ENCODE data around the gene AP1M2.

DNA sequence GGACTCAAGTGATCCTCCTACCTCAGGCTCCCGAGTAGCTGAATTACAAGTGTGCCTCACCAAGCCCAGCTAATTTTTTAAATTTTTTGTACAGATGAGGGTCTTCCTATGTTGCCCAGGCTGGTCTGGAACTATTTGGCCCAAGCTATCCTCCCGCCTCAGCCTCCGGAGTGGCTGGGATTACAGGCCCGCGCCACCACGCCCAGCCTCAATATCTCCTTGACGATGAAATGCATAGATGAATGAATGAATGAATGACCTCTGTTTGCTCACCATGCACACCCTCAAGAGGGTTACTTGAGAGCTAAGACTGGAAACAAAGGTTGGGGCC is 14.9 kb upstream of the AP1M2 start:
- TF ChIP-seq, protein P1, sequence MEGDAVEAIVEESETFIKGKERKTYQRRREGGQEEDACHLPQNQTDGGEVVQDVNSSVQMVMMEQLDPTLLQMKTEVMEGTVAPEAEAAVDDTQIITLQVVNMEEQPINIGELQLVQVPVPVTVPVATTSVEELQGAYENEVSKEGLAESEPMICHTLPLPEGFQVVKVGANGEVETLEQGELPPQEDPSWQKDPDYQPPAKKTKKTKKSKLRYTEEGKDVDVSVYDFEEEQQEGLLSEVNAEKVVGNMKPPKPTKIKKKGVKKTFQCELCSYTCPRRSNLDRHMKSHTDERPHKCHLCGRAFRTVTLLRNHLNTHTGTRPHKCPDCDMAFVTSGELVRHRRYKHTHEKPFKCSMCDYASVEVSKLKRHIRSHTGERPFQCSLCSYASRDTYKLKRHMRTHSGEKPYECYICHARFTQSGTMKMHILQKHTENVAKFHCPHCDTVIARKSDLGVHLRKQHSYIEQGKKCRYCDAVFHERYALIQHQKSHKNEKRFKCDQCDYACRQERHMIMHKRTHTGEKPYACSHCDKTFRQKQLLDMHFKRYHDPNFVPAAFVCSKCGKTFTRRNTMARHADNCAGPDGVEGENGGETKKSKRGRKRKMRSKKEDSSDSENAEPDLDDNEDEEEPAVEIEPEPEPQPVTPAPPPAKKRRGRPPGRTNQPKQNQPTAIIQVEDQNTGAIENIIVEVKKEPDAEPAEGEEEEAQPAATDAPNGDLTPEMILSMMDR (IDR thresholded peaks at IDR 0.05 in 8 of 11, conservative IDR thresholded peaks at IDR 0.05 in 3 of 11) = no peak
- TF ChIP-seq POLR2A (IDR thresholded peaks at IDR 0.05) (no peak), POLR2AphosphoS5 (IDR thresholded peaks at IDR 0.05) (no peak)
